Lower leg skin (tissue), 3 donors: ENCODE data around the gene ACRBP.

Source experiments
- POLR2A ChIP-seq, 2 donors: fragments of 450-650 bp; IDR thresholded peaks; one replicate each; pipeline ENCODE4 v1.6.1; 2016 to 2017; ENCODE audit warnings: antibody characterized with exemption in 2 of 2, mild to moderate bottlenecking in 1 of 2, moderate library complexity in 1 of 2
- TF ChIP-seq, protein P1 (sequence below), 3 donors: fragments of 450-650 bp; IDR thresholded peaks; one replicate each; pipeline ENCODE4 v1.5.1; 2016; ENCODE audit warnings: antibody characterized with exemption in 3 of 3, mild to moderate bottlenecking in 3 of 3, moderate library complexity in 2 of 3

DNA sequence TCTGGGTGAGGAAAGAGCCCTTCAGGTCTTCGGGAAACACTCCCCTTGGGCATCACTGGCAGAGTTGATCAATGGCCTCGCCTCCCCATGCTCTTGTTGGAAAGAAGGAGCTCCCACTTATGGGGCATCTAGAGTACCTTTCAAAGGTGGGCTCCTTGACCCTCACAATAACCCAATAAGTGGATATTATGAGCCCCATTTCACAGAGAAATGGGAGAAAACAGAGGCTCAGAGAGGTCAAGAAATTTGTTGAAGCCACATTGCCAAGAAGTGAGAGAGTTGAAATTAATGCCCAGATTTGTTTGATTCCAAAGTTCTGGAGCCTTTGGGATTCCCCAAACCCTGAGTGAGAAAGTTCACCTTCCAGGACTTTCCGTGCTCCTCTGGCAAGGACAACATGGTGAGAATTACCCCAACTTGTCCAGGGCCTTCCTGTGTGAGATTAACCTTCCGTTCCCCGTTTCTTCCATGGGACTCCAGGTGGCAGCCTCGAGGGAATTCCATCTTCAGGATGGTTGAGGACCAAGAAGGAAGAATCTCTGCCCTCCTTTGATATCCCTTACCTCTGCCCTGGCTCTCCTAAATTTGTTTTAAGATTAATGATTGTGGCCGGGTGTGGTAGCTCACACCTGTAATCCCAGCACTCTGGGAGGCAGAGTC is 32.6 kb downstream of the ACRBP start:
- TF ChIP-seq POLR2A (IDR thresholded peaks at IDR 0.05), result no peak
- TF ChIP-seq, protein P1, sequence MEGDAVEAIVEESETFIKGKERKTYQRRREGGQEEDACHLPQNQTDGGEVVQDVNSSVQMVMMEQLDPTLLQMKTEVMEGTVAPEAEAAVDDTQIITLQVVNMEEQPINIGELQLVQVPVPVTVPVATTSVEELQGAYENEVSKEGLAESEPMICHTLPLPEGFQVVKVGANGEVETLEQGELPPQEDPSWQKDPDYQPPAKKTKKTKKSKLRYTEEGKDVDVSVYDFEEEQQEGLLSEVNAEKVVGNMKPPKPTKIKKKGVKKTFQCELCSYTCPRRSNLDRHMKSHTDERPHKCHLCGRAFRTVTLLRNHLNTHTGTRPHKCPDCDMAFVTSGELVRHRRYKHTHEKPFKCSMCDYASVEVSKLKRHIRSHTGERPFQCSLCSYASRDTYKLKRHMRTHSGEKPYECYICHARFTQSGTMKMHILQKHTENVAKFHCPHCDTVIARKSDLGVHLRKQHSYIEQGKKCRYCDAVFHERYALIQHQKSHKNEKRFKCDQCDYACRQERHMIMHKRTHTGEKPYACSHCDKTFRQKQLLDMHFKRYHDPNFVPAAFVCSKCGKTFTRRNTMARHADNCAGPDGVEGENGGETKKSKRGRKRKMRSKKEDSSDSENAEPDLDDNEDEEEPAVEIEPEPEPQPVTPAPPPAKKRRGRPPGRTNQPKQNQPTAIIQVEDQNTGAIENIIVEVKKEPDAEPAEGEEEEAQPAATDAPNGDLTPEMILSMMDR (IDR thresholded peaks at IDR 0.05), result no peak
